ENCODE data around the gene WNT9B. TPM values are rescaled to one million over a fixed set of nuclear protein-coding genes. Genes with fewer than 3 reads are reported as not detected.

Gene WNT9B
- total RNA-seq, 2 donors from 2014 or later = 0.85 to 1.5 TPM

DNA sequence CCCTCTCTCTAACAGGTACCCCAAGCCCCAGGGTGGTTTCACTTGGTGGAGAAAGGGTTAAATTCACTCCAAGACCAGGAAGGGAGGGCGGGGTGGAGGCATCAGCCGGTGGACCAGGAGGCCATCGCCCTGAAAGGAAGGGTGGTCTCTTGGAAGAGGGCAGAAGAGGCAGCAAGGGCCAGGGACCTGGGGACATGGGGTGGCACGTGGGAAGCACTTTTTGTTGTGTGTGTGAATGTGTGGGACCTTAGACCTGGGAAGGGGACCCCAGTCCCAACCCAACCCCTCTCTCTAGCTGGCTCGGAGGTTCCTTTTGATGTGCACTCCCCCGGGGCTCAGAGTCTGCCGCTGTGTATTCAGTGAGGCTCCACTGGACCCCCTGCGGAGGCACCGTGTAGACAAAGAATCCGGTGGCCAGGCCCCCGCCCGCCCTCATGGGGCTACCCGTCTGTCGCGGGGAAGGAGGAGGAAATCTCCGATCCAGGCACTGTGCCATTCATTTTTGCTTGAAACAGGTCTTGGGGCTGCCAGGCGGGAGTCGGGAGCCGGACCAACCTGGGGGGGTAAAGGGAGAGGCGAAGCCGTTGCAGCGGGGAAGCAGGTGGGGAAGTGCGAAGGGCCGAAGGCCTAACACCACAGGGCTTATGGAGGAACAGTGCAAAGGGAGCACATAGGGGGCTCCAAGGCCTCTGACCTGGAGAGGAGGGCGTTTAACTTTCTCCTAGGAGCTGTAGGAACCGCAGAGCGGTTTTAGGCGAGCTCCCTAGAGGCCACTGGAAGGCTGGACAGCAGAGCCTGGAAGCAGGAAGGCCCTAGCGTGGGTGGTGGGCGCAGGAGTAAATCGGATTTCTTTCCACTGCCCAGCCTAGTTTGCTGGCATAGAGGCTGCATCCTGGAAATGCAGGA lies 29.6 kb upstream of the WNT9B start:
- Histone ChIP-seq H3K4me3 (no peak overlapping the region), H3K36me3 (no peaks in the 10 kb centered on the region), H3K9me3 (no peaks in the 10 kb centered on the region), H3K27ac (no peak overlapping the region), H3K4me1 (replicated peaks) (peaks cover 5% of the 10 kb centered on the region), H3K27me3 (replicated peaks; ENCODE audit: insufficient read depth) (peaks cover 7% of the 10 kb centered on the region)
- TF ChIP-seq, protein P1, sequence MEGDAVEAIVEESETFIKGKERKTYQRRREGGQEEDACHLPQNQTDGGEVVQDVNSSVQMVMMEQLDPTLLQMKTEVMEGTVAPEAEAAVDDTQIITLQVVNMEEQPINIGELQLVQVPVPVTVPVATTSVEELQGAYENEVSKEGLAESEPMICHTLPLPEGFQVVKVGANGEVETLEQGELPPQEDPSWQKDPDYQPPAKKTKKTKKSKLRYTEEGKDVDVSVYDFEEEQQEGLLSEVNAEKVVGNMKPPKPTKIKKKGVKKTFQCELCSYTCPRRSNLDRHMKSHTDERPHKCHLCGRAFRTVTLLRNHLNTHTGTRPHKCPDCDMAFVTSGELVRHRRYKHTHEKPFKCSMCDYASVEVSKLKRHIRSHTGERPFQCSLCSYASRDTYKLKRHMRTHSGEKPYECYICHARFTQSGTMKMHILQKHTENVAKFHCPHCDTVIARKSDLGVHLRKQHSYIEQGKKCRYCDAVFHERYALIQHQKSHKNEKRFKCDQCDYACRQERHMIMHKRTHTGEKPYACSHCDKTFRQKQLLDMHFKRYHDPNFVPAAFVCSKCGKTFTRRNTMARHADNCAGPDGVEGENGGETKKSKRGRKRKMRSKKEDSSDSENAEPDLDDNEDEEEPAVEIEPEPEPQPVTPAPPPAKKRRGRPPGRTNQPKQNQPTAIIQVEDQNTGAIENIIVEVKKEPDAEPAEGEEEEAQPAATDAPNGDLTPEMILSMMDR (IDR thresholded peaks at IDR 0.05) = no peak
- TF ChIP-seq POLR2AphosphoS5 (IDR thresholded peaks at IDR 0.05) (no peak), POLR2A (IDR thresholded peaks at IDR 0.05) (no peak)
- DNase-seq (ENCODE audit: low spot score) = no peak
- intact Hi-C loops (cut with DNase I) = no loop called here
- 30% methylated on average over 30 of the region's 31 CpGs for WGBS

DNA sequence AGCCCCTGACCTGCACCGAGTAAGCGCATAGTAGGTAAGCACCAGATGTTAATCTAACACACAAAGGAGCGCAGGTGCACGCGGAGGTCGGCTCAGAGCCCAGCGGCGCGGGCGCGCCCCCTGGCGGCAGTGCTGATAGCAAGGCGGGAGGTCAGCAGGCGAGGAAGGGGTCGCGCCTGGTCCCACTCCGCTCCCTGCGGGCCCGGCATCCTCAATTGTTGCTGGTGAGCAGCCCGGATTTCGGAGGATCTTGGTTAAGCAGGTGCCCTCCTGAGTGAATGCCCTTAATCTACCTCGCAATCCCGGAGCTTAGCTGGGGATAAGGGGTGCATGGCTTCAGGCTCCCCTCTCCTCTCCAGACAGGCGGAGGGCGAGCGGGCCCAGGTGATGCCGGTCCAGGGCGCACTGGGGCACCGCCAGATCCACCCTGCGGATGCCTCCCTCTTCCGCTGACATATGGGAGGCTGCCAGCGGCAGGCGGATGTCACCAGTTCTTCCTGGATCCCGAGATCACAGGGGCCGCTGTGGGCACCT lies 28.9 kb upstream of the WNT9B start:
- no peaks in the 10 kb centered on the region for H3K9me3 ChIP-seq
- H3K4me3 ChIP-seq = no peak overlapping the region
- WGBS = 21% methylated on average over 33 of the region's 35 CpGs
- no peak overlapping the region for H3K27ac ChIP-seq
- peaks cover 5% of the 10 kb centered on the region for H3K4me1 ChIP-seq (replicated peaks)
- no peak for DNase-seq (ENCODE audit: low spot score)
- no peaks in the 10 kb centered on the region for H3K36me3 ChIP-seq
- intact Hi-C loops (cut with DNase I) = no loop called here
- TF ChIP-seq, protein P1 (IDR thresholded peaks at IDR 0.05) = peak in 3 of 4 experiments; percentile 27 to 55 (median 52)
- no peak for TF ChIP-seq POLR2AphosphoS5 (IDR thresholded peaks at IDR 0.05)
- H3K27me3 ChIP-seq (replicated peaks; ENCODE audit: insufficient read depth) = peaks cover 7% of the 10 kb centered on the region

DNA sequence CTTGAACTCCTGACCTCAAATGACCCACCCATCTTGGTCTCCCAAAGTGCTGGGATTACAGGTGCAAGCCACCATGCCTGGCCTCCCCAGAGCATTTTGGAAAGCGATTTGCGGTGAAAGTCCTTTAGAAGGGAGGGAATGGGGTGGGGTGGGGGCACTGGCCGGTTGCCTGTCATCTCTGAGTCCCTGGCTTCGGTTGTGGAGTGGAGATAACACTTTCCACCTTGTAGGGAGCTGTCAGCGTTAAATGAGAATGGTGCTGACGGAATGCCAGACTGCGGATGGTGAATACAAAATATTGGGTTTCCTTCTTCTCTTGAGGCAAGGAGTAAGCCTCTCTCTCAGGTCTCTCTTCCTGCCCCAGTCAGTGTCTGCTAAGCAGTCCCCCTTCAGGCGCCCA lies 27.7 kb upstream of the WNT9B start:
- H3K36me3 ChIP-seq = no peaks in the 10 kb centered on the region
- H3K27ac ChIP-seq = no peak overlapping the region
- TF ChIP-seq POLR2A (IDR thresholded peaks at IDR 0.05) (no peak), POLR2AphosphoS5 (IDR thresholded peaks at IDR 0.05) (no peak)
- TF ChIP-seq, protein P1 (IDR thresholded peaks at IDR 0.05) = no peak
- intact Hi-C loops (cut with DNase I) = no loop called here
- no peak for DNase-seq (ENCODE audit: low spot score)
- H3K9me3 ChIP-seq = no peaks in the 10 kb centered on the region
- WGBS = 76% methylated on average over 8 of the region's 8 CpGs
- peaks cover 4% of the 10 kb centered on the region for H3K4me1 ChIP-seq (replicated peaks)
- H3K27me3 ChIP-seq (replicated peaks; ENCODE audit: insufficient read depth) = peaks cover 2% of the 10 kb centered on the region
- H3K4me3 ChIP-seq = no peak overlapping the region

DNA sequence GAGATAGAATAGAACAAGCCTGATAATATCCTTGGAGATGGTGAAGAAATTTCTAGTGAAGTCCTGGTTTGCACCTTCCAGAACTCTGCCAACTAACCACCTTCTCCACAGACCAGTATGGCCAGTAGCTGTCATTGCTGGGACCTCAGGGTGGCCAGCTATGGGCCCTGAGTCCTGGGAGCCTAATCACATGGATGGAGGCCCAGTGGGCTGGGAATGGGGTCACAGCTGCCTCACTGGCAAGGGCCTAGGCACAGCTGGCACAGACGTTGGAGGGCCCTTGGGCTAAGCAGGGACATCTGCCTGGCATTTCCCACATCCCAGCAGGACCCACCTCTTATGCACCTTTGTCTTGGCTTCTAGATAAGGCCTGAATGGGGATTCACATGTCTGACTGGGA lies 25.3 kb upstream of the WNT9B start:
- no peaks in the 10 kb centered on the region for H3K27me3 ChIP-seq (replicated peaks; ENCODE audit: insufficient read depth)
- H3K9me3 ChIP-seq = no peaks in the 10 kb centered on the region
- WGBS = 91% methylated on average over 1 of the region's 1 CpG
- intact Hi-C loops (cut with DNase I) = no loop called here
- no peak overlapping the region for H3K27ac ChIP-seq
- H3K4me1 ChIP-seq (replicated peaks) = no peaks in the 10 kb centered on the region
- no peaks in the 10 kb centered on the region for H3K36me3 ChIP-seq
- TF ChIP-seq POLR2A (IDR thresholded peaks at IDR 0.05) (no peak), POLR2AphosphoS5 (IDR thresholded peaks at IDR 0.05) (no peak)
- TF ChIP-seq, protein P1 (IDR thresholded peaks at IDR 0.05) = no peak
- H3K4me3 ChIP-seq = no peak overlapping the region
- DNase-seq (ENCODE audit: low spot score) = no peak

Measured in prostate gland (tissue), 2 donors.